Large intestine (tissue), 12 donors: ENCODE measurements around the gene TRPC4AP. TPM values are rescaled to one million over a fixed set of nuclear protein-coding genes. Genes with fewer than 3 reads are reported as not detected.

Experiments
- DNase-seq, 2 donors: peaks; one replicate each; pipeline versions ENCODE4 v3.0.0 to v3.0.0-alpha.2; 2013
- H3K27ac ChIP-seq: one replicate; pipeline ENCODE4 v1.5.1; 2013; ENCODE audit warnings: low read length
- H3K27me3 ChIP-seq: 2 replicates; pipeline ENCODE4 v1.6.1; 2013; ENCODE audit warnings: low read length; ENCODE audit not compliant: control insufficient read depth, insufficient read depth
- H3K36me3 ChIP-seq: 2 replicates; pipeline ENCODE4 v1.6.1; 2013; ENCODE audit warnings: low read length; ENCODE audit not compliant: control insufficient read depth, insufficient read depth
- H3K4me1 ChIP-seq: one replicate; pipeline ENCODE4 v1.6.1; 2013; ENCODE audit warnings: low read length; ENCODE audit not compliant: control insufficient read depth, insufficient read depth
- H3K4me3 ChIP-seq: one replicate; pipeline ENCODE4 v1.5.1; 2013; ENCODE audit warnings: low read length
- H3K9me3 ChIP-seq: one replicate; pipeline ENCODE4 v1.6.1; 2013; ENCODE audit warnings: mild to moderate bottlenecking, low read depth, low read length, moderate library complexity; ENCODE audit not compliant: control insufficient read depth
- WGBS: methylation state at CpG from one replicate; pipeline ENCODE4 v1.1.5; 2013; ENCODE audit warnings: low lambda C conversion rate; ENCODE audit not compliant: insufficient coverage; 5-methylcytosine and 5-hydroxymethylcytosine counted together
- long read RNA-seq, 11 donors: transcript quantifications; one replicate each; lab custom pipeline, GENCODE V29; 2026
- polyA plus RNA-seq: library from polyadenylated mRNA; unstranded; fragments of 120-200 nt; gene quantifications from one replicate; pipeline ENCODE4 v1.2.1, GENCODE V29; 2013

TRPC4AP gene
- 51.6 TPM for polyA plus RNA-seq
- long read RNA-seq, donor 1, partial matches to known transcripts: 0 of 4 reads
- long read RNA-seq, donor 1, other reads (novel, unspliced or antisense): 0 of 4 reads
- long read RNA-seq, donor 2, transcript TRPC4AP-201 (19 exons, 3,226 nt): major isoform, 10 of 13 reads
- long read RNA-seq, donor 2, partial matches to known transcripts: 0 of 13 reads
- long read RNA-seq, donor 2, other reads (novel, unspliced or antisense): 0 of 13 reads
- long read RNA-seq, donor 3, transcript TRPC4AP-201 (19 exons, 3,226 nt): major isoform, 18 of 22 reads
- long read RNA-seq, donor 3, partial matches to known transcripts: 0 of 22 reads
- long read RNA-seq, donor 3, other reads (novel, unspliced or antisense): 0 of 22 reads
- long read RNA-seq, donor 4, partial matches to known transcripts: 0 of 1 reads
- long read RNA-seq, donor 4, other reads (novel, unspliced or antisense): 0 of 1 reads
- long read RNA-seq, donor 5, transcript TRPC4AP-201 (19 exons, 3,226 nt): major isoform, 7 of 10 reads
- long read RNA-seq, donor 5, partial matches to known transcripts: 0 of 10 reads
- long read RNA-seq, donor 5, other reads (novel, unspliced or antisense): 0 of 10 reads
- long read RNA-seq, donor 6, transcript TRPC4AP-202 (19 exons, 3,138 nt): minor isoform, 6 of 18 reads
- long read RNA-seq, donor 6, transcript TRPC4AP-201 (19 exons, 3,226 nt): major isoform, 12 of 18 reads
- long read RNA-seq, donor 6, partial matches to known transcripts: 0 of 18 reads
- long read RNA-seq, donor 6, other reads (novel, unspliced or antisense): 0 of 18 reads
- long read RNA-seq, donor 7, partial matches to known transcripts: 0 of 4 reads
- long read RNA-seq, donor 7, other reads (novel, unspliced or antisense): 0 of 4 reads
- long read RNA-seq, donor 8, transcript TRPC4AP-201 (19 exons, 3,226 nt): major isoform, 7 of 27 reads
- long read RNA-seq, donor 8, partial matches to known transcripts: 17 of 27 reads
- long read RNA-seq, donor 8, other reads (novel, unspliced or antisense): 0 of 27 reads
- long read RNA-seq, donor 9, transcript TRPC4AP-201 (19 exons, 3,226 nt): major isoform, 9 of 12 reads
- long read RNA-seq, donor 9, partial matches to known transcripts: 0 of 12 reads
- long read RNA-seq, donor 9, other reads (novel, unspliced or antisense): 0 of 12 reads
- long read RNA-seq, donor 10, transcript TRPC4AP-202 (19 exons, 3,138 nt): minor isoform, 5 of 29 reads
- long read RNA-seq, donor 10, transcript TRPC4AP-201 (19 exons, 3,226 nt): major isoform, 12 of 29 reads
- long read RNA-seq, donor 10, partial matches to known transcripts: 12 of 29 reads
- long read RNA-seq, donor 10, other reads (novel, unspliced or antisense): 0 of 29 reads
- long read RNA-seq, donor 11, transcript TRPC4AP-202 (19 exons, 3,138 nt): minor isoform, 6 of 15 reads
- long read RNA-seq, donor 11, transcript TRPC4AP-201 (19 exons, 3,226 nt): major isoform, 9 of 15 reads
- long read RNA-seq, donor 11, partial matches to known transcripts: 0 of 15 reads
- long read RNA-seq, donor 11, other reads (novel, unspliced or antisense): 0 of 15 reads

GRCh38 chr20:35092524-35093266, at the start of gene TRPC4AP:
TSS of gene TRPC4AP (minus strand) at chr20:35092807. CDS start at chr20:35092781, 26 bp downstream.
- no peaks in the 10 kb centered on the region for H3K27me3 ChIP-seq
- WGBS: no CpG with 5 or more reads among the region's 69 CpGs
- H3K36me3 ChIP-seq: no peaks in the 10 kb centered on the region
- H3K4me3 ChIP-seq: peak within 1 kb of the TSS; percentile 91
- H3K4me1 ChIP-seq: peaks cover 10% of the 10 kb centered on the region
- peak within 1 kb of the TSS; percentile 77 for H3K27ac ChIP-seq
- peak; percentile 88 to 94 for DNase-seq
- H3K9me3 ChIP-seq: no peaks in the 10 kb centered on the region

- H3K4me1 ChIP-seq: no peaks in the 10 kb centered on the region
- H3K4me3 ChIP-seq: no peak overlapping the region
- H3K27ac ChIP-seq: no peak overlapping the region
- H3K27me3 ChIP-seq: no peaks in the 10 kb centered on the region
- DNase-seq: no peak
- no CpG with 5 or more reads among the region's 11 CpGs for WGBS
- H3K9me3 ChIP-seq: no peaks in the 10 kb centered on the region
- peaks cover 64% of the 10 kb centered on the region for H3K36me3 ChIP-seq
Observed at GRCh38 chr20:35135867-35136586, 43.4 kb upstream of the TRPC4AP start.

- Histone ChIP-seq H3K4me1 (no peaks in the 10 kb centered on the region), H3K9me3 (no peaks in the 10 kb centered on the region), H3K36me3 (peaks cover 67% of the 10 kb centered on the region), H3K27me3 (no peaks in the 10 kb centered on the region), H3K4me3 (no peak overlapping the region), H3K27ac (no peak overlapping the region)
- no CpG with 5 or more reads among the region's 6 CpGs for WGBS
- no peak for DNase-seq
Observed at GRCh38 chr20:35134880-35135279, 42.3 kb upstream of the TRPC4AP start.

- H3K9me3 ChIP-seq: no peaks in the 10 kb centered on the region
- DNase-seq: no peak
- no peak overlapping the region for H3K4me3 ChIP-seq
- H3K27me3 ChIP-seq: no peaks in the 10 kb centered on the region
- no CpG with 5 or more reads among the region's 9 CpGs for WGBS
- no peaks in the 10 kb centered on the region for H3K4me1 ChIP-seq
- H3K27ac ChIP-seq: no peak overlapping the region
- H3K36me3 ChIP-seq: peaks cover 68% of the 10 kb centered on the region
Observed at GRCh38 chr20:35134472-35134871, 41.9 kb upstream of the TRPC4AP start.

GRCh38 chr20:35133735-35134134, 41.1 kb upstream of the TRPC4AP start:
- DNase-seq: no peak
- WGBS: no CpG with 5 or more reads among the region's 5 CpGs
- peaks cover 66% of the 10 kb centered on the region for H3K36me3 ChIP-seq

GRCh38 chr20:35133031-35133430, 40.4 kb upstream of the TRPC4AP start:
- no peak overlapping the region for H3K4me3 ChIP-seq
- H3K4me1 ChIP-seq: no peaks in the 10 kb centered on the region
- no peaks in the 10 kb centered on the region for H3K9me3 ChIP-seq
- DNase-seq: no peak
- peaks cover 64% of the 10 kb centered on the region for H3K36me3 ChIP-seq
- H3K27ac ChIP-seq: no peak overlapping the region
- no peaks in the 10 kb centered on the region for H3K27me3 ChIP-seq
- WGBS: no CpG with 5 or more reads among the region's 5 CpGs

More at GRCh38 chr20:35133735-35134134, 41.1 kb upstream of the TRPC4AP start:
- H3K9me3 ChIP-seq: no peaks in the 10 kb centered on the region
- H3K4me3 ChIP-seq: no peak overlapping the region
- H3K4me1 ChIP-seq: no peaks in the 10 kb centered on the region
- H3K27ac ChIP-seq: no peak overlapping the region
- no peaks in the 10 kb centered on the region for H3K27me3 ChIP-seq

- H3K36me3 ChIP-seq: peaks cover 55% of the 10 kb centered on the region
- H3K27me3 ChIP-seq: no peaks in the 10 kb centered on the region
- DNase-seq: no peak
- no peaks in the 10 kb centered on the region for H3K9me3 ChIP-seq
- no peak overlapping the region for H3K27ac ChIP-seq
- no peaks in the 10 kb centered on the region for H3K4me1 ChIP-seq
- no peak overlapping the region for H3K4me3 ChIP-seq
- 82% methylated on average over 2 of the region's 4 CpGs for WGBS
Observed at GRCh38 chr20:35131934-35132333, 39.3 kb upstream of the TRPC4AP start.

- peak in 1 of 2 donors; percentile 23 for DNase-seq
- 65% methylated on average over 2 of the region's 2 CpGs for WGBS
- no peak overlapping the region for H3K27ac ChIP-seq
Observed at GRCh38 chr20:35129647-35130069, 37.1 kb upstream of the TRPC4AP start.

GRCh38 chr20:35125753-35126152, 33.1 kb upstream of the TRPC4AP start:
- WGBS: 100% methylated on average over 1 of the region's 5 CpGs
- DNase-seq: no peak
- Histone ChIP-seq H3K27me3 (no peaks in the 10 kb centered on the region), H3K36me3 (peaks cover 52% of the 10 kb centered on the region), H3K9me3 (no peaks in the 10 kb centered on the region), H3K4me3 (no peak overlapping the region), H3K27ac (no peak overlapping the region), H3K4me1 (no peaks in the 10 kb centered on the region)

More at GRCh38 chr20:35129647-35130069, 37.1 kb upstream of the TRPC4AP start:
- H3K36me3 ChIP-seq: peaks cover 51% of the 10 kb centered on the region
- no peaks in the 10 kb centered on the region for H3K27me3 ChIP-seq
- no peaks in the 10 kb centered on the region for H3K9me3 ChIP-seq
- no peaks in the 10 kb centered on the region for H3K4me1 ChIP-seq
- H3K4me3 ChIP-seq: no peak overlapping the region
